GM19025 (cell line): Measurements from ENCODE around the gene INO80E.
"Not testable (repeated sequence)": the region's sequence is repeated elsewhere in the genome, so short reads cannot be mapped to it uniquely, and the experiment has no call there.

ENCODE experiments used
- ATAC-seq: cut with Tn5 transposase; IDR thresholded peaks from one replicate; pipeline ENCODE4 v1.9.1; 2021; ENCODE audit warnings: mild to moderate bottlenecking, low read depth, moderate library complexity; ENCODE audit not compliant: unreplicated experiment

INO80E gene

GRCh38 chr16:30009085-30009862 lies 13.2 kb downstream of the INO80E start:
- no peak for ATAC-seq

- no peak for ATAC-seq
Observed at GRCh38 chr16:30009990-30010843, 14.2 kb downstream of the INO80E start.

GRCh38 chr16:30010844-30011713 lies 15.0 kb downstream of the INO80E start, which contains the start of gene DOC2A:
DOC2A (minus strand) TSS chr16:30011027; CDS start chr16:30010222, 805 bp downstream.
- ATAC-seq, result no peak

- ATAC-seq, result no peak
Observed at GRCh38 chr16:30011714-30012504, 15.9 kb downstream of the INO80E start.

- not testable (repeated sequence) for ATAC-seq
Observed at GRCh38 chr16:30012598-30012997, 16.6 kb downstream of the INO80E start.

GRCh38 chr16:30015450-30015849 lies 19.4 kb downstream of the INO80E start:
- not testable (repeated sequence) for ATAC-seq

GRCh38 chr16:30016555-30017276 lies 20.7 kb downstream of the INO80E start:
- ATAC-seq, result no peak

- no peak for ATAC-seq
Observed at GRCh38 chr16:30017277-30017656, 21.2 kb downstream of the INO80E start.

GRCh38 chr16:30017937-30018336 lies 21.9 kb downstream of the INO80E start:
- ATAC-seq, result not testable (repeated sequence)

- no peak for ATAC-seq
Observed at GRCh38 chr16:30018731-30019158, 22.7 kb downstream of the INO80E start.

- ATAC-seq, result no peak
Observed at GRCh38 chr16:30022887-30023286, 26.8 kb downstream of the INO80E start, which contains the start of gene C16orf92. C16orf92 (plus strand) TSS chr16:30023198; CDS start chr16:30023341, 143 bp downstream.

- ATAC-seq, result no peak
Observed at GRCh38 chr16:30023586-30023985, 27.5 kb downstream of the INO80E start.

- no peak for ATAC-seq
Observed at GRCh38 chr16:30024451-30024850, 28.4 kb downstream of the INO80E start.

GRCh38 chr16:30025156-30025555 lies 29.1 kb downstream of the INO80E start:
- ATAC-seq, result no peak

GRCh38 chr16:30025574-30025973 lies 29.5 kb downstream of the INO80E start:
- no peak for ATAC-seq

- ATAC-seq, result no peak
Observed at GRCh38 chr16:30026449-30026848, 30.4 kb downstream of the INO80E start.

GRCh38 chr16:30027588-30028437 lies 31.8 kb downstream of the INO80E start:
- no peak for ATAC-seq

- no peak for ATAC-seq
Observed at GRCh38 chr16:30028438-30029076, 32.5 kb downstream of the INO80E start.
